GM21723 (cell line): ENCODE results near the gene TTC23L.

Experiments
- ATAC-seq: cut with Tn5 transposase; IDR thresholded peaks from one replicate; pipeline ENCODE4 v1.9.1; 2021; ENCODE audit warnings: mild to moderate bottlenecking, moderate library complexity; ENCODE audit not compliant: unreplicated experiment

The TTC23L gene

DNA sequence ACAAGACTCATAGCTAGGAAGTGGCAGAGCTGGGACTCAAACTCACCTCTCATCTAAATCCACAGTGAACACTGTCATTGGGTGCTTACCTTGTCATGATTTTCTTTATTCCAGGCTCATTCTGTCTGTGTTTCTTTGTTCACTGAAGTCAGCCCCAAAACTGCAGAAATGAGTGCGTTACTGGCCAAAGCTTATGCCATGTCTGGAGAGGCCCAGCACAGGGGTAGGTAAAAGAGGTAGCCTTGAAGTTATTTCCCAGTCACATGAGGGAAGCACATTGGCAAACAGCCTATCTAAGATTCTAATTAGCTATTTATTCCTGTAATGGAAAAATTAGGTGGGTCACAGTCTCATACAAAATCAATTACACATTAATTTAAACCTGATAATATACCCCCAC, 29.8 kb downstream of the TTC23L start:
- no peak for ATAC-seq

DNA sequence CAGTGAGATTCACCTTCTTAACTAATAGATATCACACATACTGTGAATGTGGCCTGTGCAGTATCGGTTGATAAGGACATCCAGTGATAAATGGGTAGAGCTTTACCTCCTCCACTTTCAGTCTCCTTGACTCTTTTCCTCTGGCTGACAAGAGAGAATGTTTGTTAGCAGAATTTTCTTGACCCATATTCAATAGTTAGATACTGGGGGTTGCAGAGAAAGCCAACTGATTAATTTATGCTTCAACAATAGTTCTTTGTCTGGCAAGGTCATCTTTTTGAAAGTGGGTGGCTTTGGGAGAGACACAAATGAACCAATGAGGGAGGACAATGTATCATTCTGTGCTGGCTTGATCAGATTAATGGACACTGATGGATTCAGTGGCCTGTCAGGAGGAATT, 30.3 kb downstream of the TTC23L start:
- ATAC-seq: no peak

DNA sequence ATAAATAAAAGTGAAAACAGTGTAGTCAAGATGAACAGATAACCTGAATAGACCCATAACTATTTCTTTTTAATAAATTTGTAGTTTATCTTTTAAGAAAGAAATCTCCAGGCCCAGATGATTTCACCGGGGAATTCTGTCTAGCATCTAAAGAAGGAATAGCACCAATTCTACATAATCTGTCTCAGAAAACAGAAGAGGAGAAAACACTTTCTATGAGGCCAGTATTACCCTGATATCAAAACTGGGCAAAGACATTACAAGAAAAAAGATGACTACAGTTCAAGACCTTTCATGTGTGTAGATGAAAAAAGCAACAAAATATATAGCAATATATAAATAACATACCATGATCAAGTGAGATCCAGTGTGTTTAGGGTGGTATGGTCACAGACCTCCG, 31.4 kb downstream of the TTC23L start:
- no peak for ATAC-seq

DNA sequence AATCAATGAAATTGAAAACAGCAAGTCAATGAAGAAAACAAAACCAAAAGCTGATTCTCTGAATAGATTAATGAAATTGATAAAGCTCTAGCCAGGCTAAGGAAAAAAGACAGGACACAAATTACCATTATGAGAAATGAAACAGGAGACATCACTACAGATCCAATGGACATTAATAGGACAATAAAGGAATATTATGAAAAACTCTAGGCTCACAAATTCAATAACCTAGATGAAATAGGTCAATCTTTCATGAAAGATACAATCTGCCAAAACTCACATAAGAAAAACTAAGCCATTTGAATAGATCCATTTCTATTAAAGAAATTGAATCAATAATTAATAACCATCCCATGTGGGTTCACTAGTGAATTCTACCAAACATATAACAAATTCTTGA, 37.3 kb downstream of the TTC23L start:
- ATAC-seq: no peak

DNA sequence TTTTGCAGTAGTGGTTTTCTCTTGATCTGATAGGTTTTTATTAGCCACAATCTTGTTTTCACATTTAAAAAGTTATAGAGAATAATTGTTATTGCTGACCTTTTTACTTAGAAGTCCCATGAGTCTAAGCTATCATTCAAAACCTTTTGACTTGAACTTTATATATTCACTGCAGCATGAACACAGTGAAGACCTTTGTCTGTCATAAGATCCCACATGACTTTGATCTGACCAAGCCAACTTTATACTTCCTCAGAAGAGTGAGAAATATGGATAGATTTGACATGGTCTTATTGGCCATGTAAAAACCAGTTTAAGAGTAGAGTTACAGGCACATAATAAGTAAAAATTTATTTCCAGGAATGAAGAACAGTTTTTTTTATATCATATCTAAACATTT, 42.3 kb downstream of the TTC23L start:
- ATAC-seq: no peak

DNA sequence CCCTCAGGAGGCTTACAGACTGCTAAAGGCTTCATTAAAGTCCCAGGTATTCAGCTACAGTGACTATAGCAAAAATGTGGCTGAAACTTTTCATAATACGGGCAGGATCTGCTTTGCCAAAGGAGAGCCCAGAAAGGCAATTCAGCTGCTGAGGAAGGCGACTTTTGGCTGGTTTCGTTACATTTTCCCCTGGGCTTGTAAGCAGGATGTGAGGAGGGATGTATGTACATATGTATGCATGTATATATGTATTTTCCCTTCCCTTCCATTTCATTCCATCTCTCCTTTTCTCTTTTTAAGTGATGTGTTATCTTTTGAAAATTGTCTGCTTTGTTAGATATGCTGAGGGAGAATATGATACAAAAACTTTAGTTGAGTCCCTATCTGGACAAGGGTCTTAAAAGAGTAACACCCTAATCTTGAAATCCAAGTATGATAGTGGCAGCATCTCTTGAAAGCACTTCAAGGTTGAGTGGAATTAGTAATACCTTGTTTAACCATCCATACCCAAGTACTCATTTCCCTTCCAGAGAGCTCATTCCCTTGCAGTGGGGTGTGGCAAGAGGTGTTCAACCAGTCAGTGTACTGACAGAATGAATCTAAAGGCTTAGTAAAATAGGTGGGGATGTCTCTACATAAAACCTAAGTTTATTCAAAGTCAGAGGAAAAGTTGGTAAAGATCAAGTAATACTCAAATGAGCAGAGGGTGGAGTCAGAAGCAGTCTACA, 47.6 kb downstream of the TTC23L start:
- no peak for ATAC-seq

DNA sequence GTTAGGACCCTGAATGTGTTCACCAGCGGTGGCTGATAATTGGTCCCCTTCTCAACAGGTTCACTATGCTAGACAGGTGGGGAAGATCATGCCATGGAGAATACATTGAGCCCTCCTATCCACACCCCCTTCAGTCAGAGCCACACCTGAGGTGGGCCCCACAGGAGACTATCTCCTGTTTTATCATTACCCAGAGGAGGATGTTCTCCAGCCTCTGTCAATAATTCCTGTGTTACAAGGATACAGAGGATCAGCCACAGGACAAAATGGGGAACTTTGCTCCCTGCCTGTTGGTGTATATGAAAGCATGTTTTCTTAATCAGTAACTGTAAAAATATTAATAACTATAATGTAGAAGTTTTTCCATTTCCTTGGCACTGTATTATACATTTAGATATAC, 50.4 kb downstream of the TTC23L start:
- no peak for ATAC-seq

DNA sequence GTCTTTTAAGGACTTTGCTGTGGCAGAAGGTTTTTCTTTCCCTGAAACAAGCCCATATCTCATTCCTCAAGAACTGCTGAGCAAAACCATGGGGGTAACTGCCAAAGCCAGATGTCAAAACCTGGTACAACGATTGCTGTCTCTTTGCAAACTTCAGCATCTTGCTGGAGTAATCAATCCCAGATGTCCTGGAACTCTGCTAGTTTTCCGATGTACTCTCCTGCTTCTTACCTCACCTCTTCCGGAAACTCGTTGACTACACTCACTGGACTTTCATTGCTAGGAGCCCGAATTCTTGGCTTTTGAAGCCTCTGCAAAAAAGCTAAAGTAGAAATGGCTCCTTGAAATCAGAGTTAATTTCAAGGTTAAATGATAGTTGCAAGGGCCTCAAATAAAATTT, 53.0 kb downstream of the TTC23L start:
- no peak for ATAC-seq

DNA sequence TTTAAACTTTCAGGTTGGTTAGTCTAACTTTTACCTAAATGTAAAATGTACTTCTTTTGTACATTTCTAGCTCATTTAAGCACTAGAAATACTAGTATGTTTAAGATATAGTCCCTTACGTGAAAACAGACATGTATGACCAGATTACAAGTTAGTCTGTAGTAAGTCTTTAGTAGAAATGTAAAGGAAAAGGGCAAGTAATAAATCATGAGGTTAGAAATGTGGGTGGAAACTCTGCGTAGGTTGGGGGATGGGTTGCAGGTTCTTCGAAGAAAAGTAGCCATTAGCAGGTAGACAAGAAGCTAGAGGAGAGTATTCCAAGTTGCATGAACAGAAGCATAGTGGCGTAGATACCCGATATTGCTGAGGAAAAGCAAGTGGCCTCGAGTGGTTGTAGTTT, 53.5 kb downstream of the TTC23L start:
- ATAC-seq: no peak

DNA sequence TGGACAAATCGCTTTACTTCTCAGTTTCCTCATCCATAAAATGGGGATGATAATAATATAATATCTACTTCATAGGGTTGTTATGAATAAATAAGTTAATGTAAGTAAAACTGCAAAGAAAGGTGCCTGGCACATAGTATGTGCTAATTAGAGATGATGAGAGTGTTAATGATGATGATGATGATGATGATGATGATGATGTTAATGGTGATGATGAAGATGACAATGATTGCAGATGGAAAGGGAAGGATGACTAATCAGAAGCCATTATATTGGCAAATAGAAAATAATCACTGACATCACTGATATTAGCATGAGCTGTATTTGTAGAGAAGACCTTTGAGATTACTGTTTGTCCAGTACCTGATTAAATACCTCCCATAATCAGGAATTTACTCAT, 55.8 kb downstream of the TTC23L start:
- no peak for ATAC-seq

DNA sequence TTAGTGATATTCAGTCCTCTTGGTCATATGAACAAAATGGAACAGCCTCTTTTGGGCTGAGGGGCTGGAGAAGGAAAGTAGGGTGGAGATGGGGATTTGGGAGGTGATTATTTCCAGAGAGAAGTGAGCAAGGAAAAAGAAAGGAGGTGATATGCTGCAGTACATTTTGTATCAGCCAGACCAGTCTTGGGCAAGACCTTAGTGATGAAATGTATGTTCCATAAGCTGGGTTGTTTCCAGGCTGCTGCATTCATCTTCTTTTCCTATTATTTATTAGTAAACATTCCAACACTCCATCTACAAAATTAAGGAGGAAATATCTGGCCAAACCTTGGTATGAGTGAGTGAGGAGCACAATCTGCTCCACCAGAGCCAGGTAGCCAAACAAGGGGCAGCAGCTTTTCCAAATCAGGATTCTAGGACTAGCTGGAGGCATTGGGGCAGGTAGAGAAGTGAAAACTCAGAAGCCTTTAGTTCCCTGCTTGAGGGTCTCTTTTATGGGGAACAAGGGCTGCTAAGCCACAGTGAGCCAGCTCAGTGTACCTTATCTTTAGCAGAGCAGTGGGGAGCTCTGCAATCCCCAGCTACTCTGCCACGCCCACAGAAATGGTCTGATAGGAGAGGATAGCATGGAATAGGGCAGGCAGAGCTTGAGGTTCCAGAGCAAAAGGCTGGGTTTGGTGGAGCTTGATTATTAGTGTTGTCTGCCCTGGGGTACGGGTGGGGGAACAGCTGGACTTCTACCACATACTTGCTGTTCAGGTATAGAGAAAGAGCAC, 56.9 kb downstream of the TTC23L start:
- no peak for ATAC-seq

DNA sequence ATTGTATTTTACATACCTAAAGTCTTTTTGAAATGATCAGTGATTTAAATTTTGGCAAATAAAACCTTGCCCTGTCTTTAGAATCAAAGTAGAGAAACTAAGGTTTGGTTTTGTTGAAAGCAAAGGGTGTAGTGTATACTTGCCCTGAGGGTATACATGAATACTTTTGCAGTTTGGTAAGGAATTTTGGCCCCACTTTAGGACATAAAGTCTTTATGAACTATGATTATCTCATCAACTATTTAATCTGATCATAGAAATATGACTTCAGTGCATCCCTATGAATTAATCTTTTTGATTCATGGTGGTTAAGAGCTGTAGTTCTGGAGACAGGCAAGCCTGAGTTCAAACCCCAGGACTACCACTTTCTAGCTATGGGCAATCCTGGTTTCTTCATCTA, 58.7 kb downstream of the TTC23L start:
- ATAC-seq: no peak

DNA sequence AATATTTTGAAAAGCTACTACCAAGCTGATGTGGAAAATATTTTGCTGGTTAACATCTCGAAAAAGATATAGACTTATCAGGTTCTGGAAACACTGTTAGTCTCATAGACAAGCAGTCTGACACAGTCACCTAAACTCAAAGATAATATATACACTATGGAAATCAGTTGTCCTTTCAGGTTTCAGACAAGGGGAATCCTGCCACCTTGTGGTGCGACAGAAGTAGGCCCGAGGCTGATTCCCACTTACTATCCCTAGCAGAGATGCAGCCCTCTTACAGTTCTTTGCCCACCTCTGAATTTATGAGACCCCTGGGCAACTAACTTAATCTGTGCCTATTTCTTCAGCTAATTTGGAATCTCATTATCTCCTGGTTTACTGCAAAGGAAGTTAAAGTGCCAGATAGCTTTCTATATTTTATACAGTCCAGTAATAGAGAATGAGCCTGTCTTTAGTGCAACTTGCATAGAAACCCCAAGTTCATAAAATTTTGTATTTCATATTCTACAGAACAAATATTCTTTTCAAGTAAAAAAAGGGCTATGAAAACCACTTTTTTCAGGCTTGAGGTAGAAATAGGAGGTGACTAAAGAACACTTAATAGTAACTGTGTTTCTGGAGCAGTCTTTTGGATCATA, 59.4 kb downstream of the TTC23L start:
- peak; percentile 92 for ATAC-seq

DNA sequence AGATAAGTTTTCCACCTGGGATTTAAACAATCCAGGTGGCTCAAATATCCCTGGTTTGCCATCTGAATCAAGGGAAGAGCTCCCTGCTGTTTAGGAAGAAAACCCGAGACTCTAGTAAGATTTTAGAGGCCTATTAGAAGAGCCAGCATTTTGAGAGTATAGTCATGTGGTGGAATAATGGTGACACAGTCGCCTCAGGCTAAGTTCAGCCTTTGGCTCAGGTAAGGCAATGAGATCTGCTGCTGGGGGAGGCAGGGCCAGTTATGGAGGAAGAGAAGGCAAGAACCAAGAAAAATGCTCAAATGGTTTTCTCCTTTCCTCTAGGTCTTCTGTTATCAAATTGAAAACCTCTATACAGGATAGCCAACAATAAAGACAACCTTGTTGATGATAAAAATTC, 60.1 kb downstream of the TTC23L start:
- no peak for ATAC-seq

DNA sequence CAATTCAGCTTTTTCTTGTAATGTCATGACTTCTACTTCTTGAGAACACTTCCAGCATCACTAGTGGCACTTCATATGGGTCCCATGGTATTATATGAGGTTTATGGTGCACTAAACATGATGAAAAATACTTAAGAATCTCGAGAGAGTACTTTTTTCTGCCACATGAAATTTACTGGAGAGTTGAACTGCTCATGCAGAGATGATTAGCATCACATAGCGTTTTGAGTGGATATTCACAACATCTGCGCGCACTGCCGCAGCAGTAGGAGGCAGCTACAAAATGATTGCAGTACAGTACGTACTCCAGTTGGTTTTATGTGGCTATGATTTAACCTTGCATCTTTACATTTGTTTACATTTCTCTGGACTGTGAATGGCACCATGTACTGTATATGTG, 61.7 kb downstream of the TTC23L start:
- ATAC-seq: no peak

DNA sequence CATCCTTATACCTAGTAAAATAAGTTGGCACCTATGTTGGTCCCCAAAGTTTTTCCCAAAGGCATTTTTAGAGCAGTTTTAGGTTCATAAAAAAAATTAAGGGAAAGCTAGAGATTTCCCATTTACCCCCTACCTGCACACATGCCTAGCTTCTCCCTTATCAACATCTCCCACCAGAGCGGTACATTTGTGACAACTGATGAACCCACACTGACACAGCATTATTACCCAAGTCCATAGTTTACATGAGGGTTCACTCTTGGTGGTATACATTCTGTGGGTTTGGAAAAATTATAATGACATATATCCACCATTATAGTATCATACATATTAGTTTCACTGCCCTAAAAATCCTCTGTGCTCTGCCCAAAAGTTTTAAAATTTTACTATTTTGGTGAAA, 64.3 kb downstream of the TTC23L start:
- no peak for ATAC-seq

DNA sequence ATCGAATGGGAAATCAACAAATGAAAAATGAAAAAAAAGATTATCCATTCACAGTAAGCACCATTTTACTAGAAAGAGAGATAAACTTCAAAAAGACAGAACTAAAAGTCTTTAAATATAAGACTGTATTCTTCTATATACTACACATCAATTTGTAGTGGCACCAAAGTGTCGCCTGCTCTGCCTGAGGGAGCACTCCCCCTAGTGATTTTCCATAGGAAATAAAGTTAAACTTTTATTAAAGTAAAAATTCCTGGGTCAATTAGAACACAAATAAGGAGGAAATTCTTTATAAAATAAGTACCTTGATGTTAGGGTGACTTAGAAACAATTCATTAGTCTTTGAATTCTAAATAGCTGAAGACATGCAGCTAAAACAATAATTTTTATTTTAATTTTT, 66.6 kb downstream of the TTC23L start:
- ATAC-seq: no peak

DNA sequence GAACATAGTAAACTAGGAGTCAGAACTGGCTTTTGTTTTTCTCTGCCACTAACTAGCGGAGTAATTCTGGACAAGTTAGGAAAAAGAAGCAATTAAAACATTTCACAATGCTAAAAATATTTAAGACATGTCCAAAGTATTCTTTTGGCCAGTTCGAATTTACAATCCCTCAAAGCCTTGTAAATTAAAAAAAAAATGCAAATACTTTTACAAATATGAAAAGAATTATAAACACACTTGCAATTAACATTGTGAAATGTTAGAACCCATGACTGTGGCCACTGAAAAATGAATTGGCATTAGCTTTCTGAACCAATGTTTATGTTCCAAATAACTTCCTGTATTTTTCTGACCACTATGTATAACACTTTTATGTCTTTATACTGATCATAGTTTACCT, 74.1 kb downstream of the TTC23L start:
- ATAC-seq: no peak

DNA sequence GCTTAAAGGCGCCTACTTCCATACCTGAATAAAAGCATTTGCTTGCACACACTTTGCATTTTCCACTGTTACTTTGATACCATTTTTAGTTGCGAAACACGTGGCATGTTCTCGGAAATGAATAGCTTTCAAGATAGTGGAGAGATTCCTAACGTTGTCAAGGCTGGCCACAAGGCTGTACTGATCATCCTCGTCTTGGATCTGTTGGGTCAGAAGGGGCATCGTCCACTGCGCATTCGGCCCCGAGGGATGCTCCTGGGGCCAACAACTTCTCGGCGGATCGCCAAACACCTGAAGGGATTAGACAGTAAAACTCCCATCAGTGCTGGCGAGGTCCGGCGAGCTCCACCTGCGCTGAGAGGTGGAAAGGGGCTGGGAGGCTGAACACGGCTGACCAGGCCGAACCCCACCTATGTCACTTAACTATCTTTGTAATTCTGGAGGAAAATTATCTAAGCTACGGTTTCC, 75.7 kb downstream of the TTC23L start:
- ATAC-seq: peak; percentile 11

DNA sequence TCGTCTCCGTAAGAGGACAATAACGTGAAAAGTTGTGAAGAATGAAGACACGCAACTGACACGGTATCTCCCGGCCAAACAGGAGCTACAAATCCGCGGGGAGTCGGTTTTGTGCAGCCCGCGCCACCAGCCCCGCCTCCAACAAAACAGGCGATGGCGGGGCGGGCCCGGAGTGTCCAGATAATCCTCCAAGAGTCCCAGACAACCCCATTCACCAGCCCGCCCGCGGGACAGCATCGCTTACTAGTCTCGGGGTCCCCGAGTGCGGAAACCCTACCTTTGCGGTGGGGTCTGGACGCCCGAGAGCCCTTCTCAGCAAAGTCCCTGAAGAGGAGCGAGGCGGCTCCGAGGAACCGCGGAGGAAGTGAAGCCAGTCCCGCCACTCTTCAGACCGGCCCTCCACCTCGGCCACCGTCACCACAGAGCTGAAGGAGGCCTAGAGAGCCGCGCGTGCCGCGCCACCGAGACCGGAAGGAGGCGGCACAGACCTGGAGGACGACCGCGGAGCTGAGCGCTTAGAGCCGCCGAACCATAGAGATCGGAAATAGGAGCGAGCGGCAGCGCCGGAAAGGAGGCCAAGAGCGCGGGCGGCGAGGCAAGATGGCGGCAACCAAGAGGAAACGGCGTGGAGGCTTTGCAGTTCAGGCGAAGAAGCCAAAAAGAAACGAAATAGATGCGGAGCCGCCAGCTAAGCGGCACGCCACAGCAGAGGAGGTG, 76.3 kb downstream of the TTC23L start, which contains the start of the genes BRIX1 and RAD1:
BRIX1 (plus strand) TSS at position 573 of the 717 bp plus-strand sequence; CDS start at position 601, 28 bp downstream.
RAD1 (minus strand) TSS at position 366 of the 717 bp plus-strand sequence. CDS start 612 bp downstream, outside the sequence.
- peak; percentile 98 for ATAC-seq

DNA sequence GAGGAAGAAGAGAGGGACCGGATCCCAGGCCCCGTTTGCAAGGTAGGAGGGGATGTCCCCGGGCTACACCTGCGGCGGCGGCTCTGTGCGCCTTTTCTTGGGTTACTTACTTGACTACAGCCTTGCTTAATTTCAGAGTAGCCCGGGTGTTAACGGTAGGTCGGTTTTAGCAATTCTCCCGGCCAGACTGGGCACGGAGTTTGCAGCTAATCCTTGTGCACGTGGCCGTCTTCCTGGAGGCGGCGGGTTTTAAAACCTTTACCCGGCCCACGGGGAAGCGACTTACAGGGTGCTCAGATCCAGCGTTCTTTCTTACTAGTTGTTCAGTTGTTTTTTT, 76.9 kb downstream of the TTC23L start:
- ATAC-seq: peak; percentile 11
